Activated CD4-positive, alpha-beta T cell treated with anti-CD3 and anti-CD28 coated beads, Interleukin-2, amount 10 ng/mL, durations not matched to agents 24 days and 14 days (primary cell): ENCODE results near the gene LCMT1. TPM values are rescaled to one million over a fixed set of nuclear protein-coding genes. Genes with fewer than 3 reads are reported as not detected.
"Not testable (repeated sequence)": the region's sequence is repeated elsewhere in the genome, so short reads cannot be mapped to it uniquely, and the experiment has no call there.

Experiments used
- DNase-seq: peaks from one replicate; pipeline ENCODE4 v3.0.0; 2022
- H3K27ac Mint-ChIP-seq: one replicate; pipeline ENCODE4 v1.8.0; 2022; ENCODE audit warnings: mild to moderate bottlenecking, mixed read lengths
- H3K27me3 Mint-ChIP-seq: one replicate; pipeline ENCODE4 v1.8.0; 2022; ENCODE audit warnings: mixed read lengths
- H3K36me3 Mint-ChIP-seq: one replicate; pipeline ENCODE4 v1.8.0; 2022; ENCODE audit warnings: low read depth, mild to moderate bottlenecking, mixed read lengths
- H3K4me1 Mint-ChIP-seq: one replicate; pipeline ENCODE4 v1.8.0; 2021; ENCODE audit warnings: mixed read lengths
- H3K4me3 Mint-ChIP-seq: one replicate; pipeline ENCODE4 v1.8.0; 2022; ENCODE audit warnings: mild to moderate bottlenecking, moderate library complexity, mixed read lengths
- H3K9me3 Mint-ChIP-seq: one replicate; pipeline ENCODE4 v1.8.0; 2021; ENCODE audit warnings: mixed read lengths
- intact Hi-C: fragments of 100-400 bp; cut with micrococcal nuclease; formaldehyde crosslinking; loops from one replicate; pipeline ENCODE4 v1.15.1; 2023
- total RNA-seq: library from RNA; stranded (reverse); gene quantifications from 2 replicates; pipeline ENCODE4 v1.2.3, GENCODE V29; 2022

The LCMT1 gene
- total RNA-seq, 1 donor from 2014 or later = 38.7 TPM

DNA sequence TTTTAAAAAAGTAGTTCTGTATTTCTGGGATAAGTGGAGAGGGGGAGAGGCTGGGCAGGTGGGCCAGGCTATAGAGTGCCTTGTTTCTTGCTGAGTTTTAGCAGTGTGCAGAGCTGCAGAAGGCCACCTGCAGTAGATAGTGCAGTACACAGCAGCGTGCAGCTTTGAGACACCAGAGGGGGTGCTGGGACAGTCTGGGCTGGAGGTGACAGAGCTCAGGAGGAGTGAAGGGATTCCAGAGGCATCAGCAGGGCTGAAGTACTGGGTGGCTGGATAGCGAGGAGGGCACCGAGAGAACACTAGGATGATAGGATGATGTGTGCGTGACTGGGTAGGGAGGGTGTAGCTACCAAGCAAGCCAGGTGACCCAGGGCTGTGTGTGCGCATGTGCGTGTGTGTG lies 26.6 kb downstream of the LCMT1 start:
- H3K4me1 Mint-ChIP-seq = no peaks in the 10 kb centered on the region
- intact Hi-C loops = no loop called here
- peaks cover 35% of the 10 kb centered on the region for H3K36me3 Mint-ChIP-seq
- H3K4me3 Mint-ChIP-seq = no peak overlapping the region
- H3K9me3 Mint-ChIP-seq = no peaks in the 10 kb centered on the region
- no peaks in the 10 kb centered on the region for H3K27me3 Mint-ChIP-seq
- DNase-seq = no peak
- no peak overlapping the region for H3K27ac Mint-ChIP-seq

DNA sequence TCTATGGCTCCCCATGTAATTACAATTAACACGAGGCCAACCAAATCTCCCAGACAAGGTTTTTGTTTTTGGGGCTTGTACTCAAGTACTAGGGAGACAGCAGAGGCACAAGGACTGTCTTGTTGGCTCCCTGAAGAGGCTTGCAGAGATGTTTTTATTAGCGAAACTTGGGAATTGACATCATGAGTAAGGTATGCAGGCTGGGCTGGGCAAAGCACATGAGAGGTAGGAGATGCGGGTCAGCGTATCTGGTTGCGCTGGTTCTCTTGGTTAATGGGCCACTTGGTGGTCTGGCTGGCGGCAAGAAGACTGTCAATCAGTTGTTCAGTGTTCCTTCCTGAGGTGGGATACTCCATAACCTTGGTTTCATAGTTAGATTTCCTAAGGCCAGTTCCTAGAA lies 28.9 kb downstream of the LCMT1 start:
- Mint-ChIP-seq H3K36me3 (peaks cover 26% of the 10 kb centered on the region), H3K4me3 (no peak overlapping the region), H3K9me3 (no peaks in the 10 kb centered on the region), H3K27me3 (no peaks in the 10 kb centered on the region), H3K4me1 (no peaks in the 10 kb centered on the region), H3K27ac (no peak overlapping the region)
- no peak for DNase-seq
- intact Hi-C loops = no loop called here

- H3K27me3 Mint-ChIP-seq = no peaks in the 10 kb centered on the region
- H3K27ac Mint-ChIP-seq = no peak overlapping the region
- peaks cover 23% of the 10 kb centered on the region for H3K36me3 Mint-ChIP-seq
- no peak overlapping the region for H3K4me3 Mint-ChIP-seq
- no peak for DNase-seq
- H3K4me1 Mint-ChIP-seq = no peaks in the 10 kb centered on the region
- intact Hi-C loops = no loop called here
- no peaks in the 10 kb centered on the region for H3K9me3 Mint-ChIP-seq
Observed at GRCh38 chr16:25141648-25142047, 30.1 kb downstream of the LCMT1 start.

DNA sequence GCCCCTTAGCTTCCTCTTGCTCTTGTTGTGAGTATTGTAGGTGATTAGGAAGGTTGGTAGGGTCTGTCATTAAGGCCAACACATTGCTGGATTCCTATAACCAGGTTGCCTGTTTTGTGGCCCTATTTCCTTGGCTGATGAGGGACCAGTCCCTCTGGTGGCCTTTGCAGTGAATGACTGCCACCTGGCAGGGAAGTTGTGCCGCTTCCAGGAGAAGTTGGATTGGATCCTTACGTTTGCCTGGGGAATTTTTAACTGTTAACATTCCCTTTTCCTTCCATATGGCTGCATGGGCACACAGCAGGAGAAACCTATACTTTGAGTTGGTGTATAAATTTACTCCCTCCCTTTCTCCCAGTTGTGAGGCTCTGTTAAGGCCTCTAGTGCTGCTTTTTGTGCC lies 32.4 kb downstream of the LCMT1 start:
- intact Hi-C loops = no loop called here
- Mint-ChIP-seq H3K27me3 (no peaks in the 10 kb centered on the region), H3K4me1 (no peaks in the 10 kb centered on the region), H3K27ac (no peak overlapping the region), H3K4me3 (no peak overlapping the region), H3K36me3 (peaks cover 23% of the 10 kb centered on the region), H3K9me3 (no peaks in the 10 kb centered on the region)
- DNase-seq = no peak

DNA sequence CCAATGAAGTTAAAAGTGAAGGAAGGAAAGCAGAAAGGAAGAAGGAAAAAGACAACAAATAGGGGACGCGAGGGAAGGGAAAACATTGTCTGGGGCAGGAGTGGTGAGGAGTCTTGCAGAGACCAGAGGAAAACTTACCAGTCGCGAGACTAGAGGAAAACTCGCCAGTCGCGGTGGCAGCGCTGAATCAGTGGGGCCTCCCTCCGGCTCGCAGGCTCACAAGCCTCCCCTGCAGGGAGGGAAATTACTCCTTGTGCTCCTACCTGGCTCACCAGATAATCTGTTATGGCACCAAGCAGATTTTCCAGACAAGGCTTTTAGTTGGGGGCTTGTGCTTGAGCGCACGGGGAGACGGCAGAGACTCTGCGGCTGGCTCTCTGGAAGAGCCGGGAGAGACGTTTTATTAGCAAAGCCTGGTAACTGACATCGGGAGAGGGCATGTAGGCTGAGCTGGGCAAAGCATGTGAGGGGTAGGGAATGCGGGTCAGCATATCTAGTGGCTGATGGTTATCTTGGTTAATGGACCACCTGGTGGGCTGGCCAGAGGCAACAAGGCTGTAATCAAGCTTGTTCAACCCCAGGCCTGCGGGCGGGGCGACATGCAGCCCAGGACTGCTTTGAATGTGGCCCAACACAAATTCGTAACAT lies 37.1 kb downstream of the LCMT1 start:
- Mint-ChIP-seq H3K27ac (no peak overlapping the region), H3K4me1 (no peaks in the 10 kb centered on the region), H3K9me3 (no peaks in the 10 kb centered on the region), H3K36me3 (peaks cover 13% of the 10 kb centered on the region), H3K27me3 (no peaks in the 10 kb centered on the region), H3K4me3 (no peak overlapping the region)
- intact Hi-C loops = loop anchor here (5.0 kb wide), 1 partner anchor 49 kb away; no protein-coding TSS in a partner anchor
- no peak for DNase-seq

DNA sequence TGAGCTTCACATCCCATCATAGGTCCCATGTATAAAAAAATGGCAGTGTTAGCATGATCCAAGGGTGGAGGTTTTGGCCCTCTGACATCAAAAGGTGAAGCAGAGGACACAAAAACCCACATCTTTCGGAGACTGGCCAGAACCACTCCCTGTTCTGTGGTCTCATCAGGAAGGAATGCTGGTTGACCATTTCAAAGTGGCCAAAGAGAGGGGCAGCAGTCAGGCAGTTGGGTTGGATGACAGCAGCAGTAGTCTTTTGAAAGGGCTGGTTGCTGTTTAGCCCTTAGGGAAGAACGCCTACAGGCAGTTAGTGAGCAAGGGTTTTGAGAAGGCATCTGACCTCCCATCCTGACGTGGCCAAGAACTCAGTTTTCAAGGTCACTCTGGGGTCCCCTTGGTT lies 40.5 kb downstream of the LCMT1 start:
- no peak overlapping the region for H3K27ac Mint-ChIP-seq
- DNase-seq = no peak
- H3K9me3 Mint-ChIP-seq = no peaks in the 10 kb centered on the region
- peaks cover 9% of the 10 kb centered on the region for H3K4me1 Mint-ChIP-seq
- peaks cover 28% of the 10 kb centered on the region for H3K36me3 Mint-ChIP-seq
- H3K27me3 Mint-ChIP-seq = no peaks in the 10 kb centered on the region
- intact Hi-C loops = no loop called here
- no peak overlapping the region for H3K4me3 Mint-ChIP-seq

DNA sequence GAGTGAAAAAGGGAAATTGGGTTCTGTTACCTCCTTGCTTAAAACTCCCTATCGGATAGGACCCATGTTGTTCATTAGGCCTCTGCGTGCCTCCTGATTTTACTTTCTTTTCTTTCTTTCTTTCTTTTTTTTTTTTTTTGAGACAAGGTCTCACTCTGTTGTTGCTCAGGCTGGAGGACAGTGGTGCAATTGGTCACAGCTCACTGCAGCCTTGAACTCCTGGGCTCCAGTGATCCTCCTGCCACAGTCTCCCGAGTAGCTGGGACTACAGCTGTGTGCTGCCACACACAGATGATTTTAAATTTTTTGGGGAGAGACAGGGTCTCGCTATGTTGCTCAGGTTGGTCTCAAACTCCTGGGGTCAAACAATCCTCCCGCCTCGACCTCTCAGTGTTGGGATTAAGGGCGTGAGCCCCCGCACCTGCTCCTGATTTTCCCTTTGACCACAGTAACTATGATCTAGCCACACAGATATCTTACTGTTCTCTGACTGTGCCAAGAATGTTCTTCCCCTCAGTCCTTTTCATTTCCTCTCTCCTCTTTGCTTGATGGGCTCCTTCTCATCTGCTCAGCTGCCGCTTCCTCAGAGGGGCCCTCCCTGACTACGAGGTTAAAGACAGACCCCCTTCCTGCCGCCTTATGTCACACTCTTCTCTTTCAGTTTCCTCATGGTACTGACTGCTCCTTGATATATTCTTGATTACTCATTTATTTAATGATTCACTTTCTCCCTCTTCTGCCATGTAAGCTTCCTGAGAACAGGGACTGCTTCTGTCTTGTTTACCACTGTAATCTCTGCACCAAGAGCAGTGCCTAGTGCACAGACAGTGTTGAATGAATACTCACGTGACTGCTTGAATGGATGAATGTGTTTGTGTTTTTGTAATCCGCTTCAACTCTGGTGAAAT lies 44.3 kb downstream of the LCMT1 start:
- H3K9me3 Mint-ChIP-seq = no peaks in the 10 kb centered on the region
- no peak overlapping the region for H3K4me3 Mint-ChIP-seq
- peaks cover 9% of the 10 kb centered on the region for H3K4me1 Mint-ChIP-seq
- peak overlapping the region; percentile 85 for H3K27ac Mint-ChIP-seq
- H3K36me3 Mint-ChIP-seq = peaks cover 37% of the 10 kb centered on the region
- no peak for DNase-seq
- intact Hi-C loops = no loop called here
- H3K27me3 Mint-ChIP-seq = no peaks in the 10 kb centered on the region

- H3K36me3 Mint-ChIP-seq = peaks cover 46% of the 10 kb centered on the region
- peaks cover 9% of the 10 kb centered on the region for H3K4me1 Mint-ChIP-seq
- no peaks in the 10 kb centered on the region for H3K9me3 Mint-ChIP-seq
- H3K27ac Mint-ChIP-seq = no peak overlapping the region
- no peak for DNase-seq
- H3K27me3 Mint-ChIP-seq = no peaks in the 10 kb centered on the region
- intact Hi-C loops = no loop called here
- H3K4me3 Mint-ChIP-seq = no peak overlapping the region
Observed at GRCh38 chr16:25157271-25157875, 45.8 kb downstream of the LCMT1 start.

- intact Hi-C loops = no loop called here
- H3K4me1 Mint-ChIP-seq = peaks cover 9% of the 10 kb centered on the region
- H3K36me3 Mint-ChIP-seq = peaks cover 36% of the 10 kb centered on the region
- H3K27me3 Mint-ChIP-seq = no peaks in the 10 kb centered on the region
- no peak overlapping the region for H3K27ac Mint-ChIP-seq
- no peak for DNase-seq
- H3K9me3 Mint-ChIP-seq = no peaks in the 10 kb centered on the region
- no peak overlapping the region for H3K4me3 Mint-ChIP-seq
Observed at GRCh38 chr16:25158401-25158800, 46.9 kb downstream of the LCMT1 start.

- Mint-ChIP-seq H3K27ac (no peak overlapping the region), H3K4me1 (no peaks in the 10 kb centered on the region), H3K36me3 (peaks cover 37% of the 10 kb centered on the region), H3K4me3 (no peak overlapping the region), H3K9me3 (no peaks in the 10 kb centered on the region), H3K27me3 (no peaks in the 10 kb centered on the region)
- intact Hi-C loops = no loop called here
- DNase-seq = no peak
Observed at GRCh38 chr16:25161753-25162367, 50.3 kb downstream of the LCMT1 start.

DNA sequence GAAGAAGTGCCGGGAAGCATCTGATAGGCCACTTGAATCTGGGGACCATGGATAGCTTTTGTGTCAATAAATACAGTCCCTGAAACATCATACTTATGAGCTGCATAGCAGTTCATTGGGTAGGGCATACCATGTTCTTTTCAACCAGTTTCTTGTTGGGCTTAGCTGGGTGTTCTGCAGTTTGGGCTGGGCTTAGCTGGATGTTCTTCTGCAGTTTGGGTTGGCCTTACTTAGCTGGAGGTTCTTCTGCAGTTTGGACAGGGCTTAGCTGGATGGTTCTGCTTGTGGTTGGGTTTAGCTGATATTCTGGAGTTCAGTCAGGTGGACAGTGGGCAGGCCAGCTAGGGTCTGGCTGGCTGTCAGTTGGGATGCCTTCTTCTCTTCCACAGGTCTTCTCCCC lies 52.1 kb downstream of the LCMT1 start:
- no peaks in the 10 kb centered on the region for H3K27me3 Mint-ChIP-seq
- H3K4me1 Mint-ChIP-seq = no peaks in the 10 kb centered on the region
- no peak overlapping the region for H3K27ac Mint-ChIP-seq
- H3K4me3 Mint-ChIP-seq = no peak overlapping the region
- intact Hi-C loops = no loop called here
- H3K9me3 Mint-ChIP-seq = no peaks in the 10 kb centered on the region
- peaks cover 41% of the 10 kb centered on the region for H3K36me3 Mint-ChIP-seq
- DNase-seq = no peak

- no peak overlapping the region for H3K27ac Mint-ChIP-seq
- no peaks in the 10 kb centered on the region for H3K4me1 Mint-ChIP-seq
- intact Hi-C loops = no loop called here
- no peak for DNase-seq
- H3K36me3 Mint-ChIP-seq = peaks cover 48% of the 10 kb centered on the region
- H3K9me3 Mint-ChIP-seq = no peaks in the 10 kb centered on the region
- H3K27me3 Mint-ChIP-seq = no peaks in the 10 kb centered on the region
- H3K4me3 Mint-ChIP-seq = no peak overlapping the region
Observed at GRCh38 chr16:25165284-25165683, 53.7 kb downstream of the LCMT1 start.

- intact Hi-C loops, H3K4me3 Mint-ChIP-seq, H3K27me3 Mint-ChIP-seq, DNase-seq, H3K4me1 Mint-ChIP-seq, H3K9me3 Mint-ChIP-seq, H3K27ac Mint-ChIP-seq: not testable (repeated sequence)
- H3K36me3 Mint-ChIP-seq = peaks cover 50% of the 10 kb centered on the region
Observed at GRCh38 chr16:25167920-25168319, 56.4 kb downstream of the LCMT1 start.

DNA sequence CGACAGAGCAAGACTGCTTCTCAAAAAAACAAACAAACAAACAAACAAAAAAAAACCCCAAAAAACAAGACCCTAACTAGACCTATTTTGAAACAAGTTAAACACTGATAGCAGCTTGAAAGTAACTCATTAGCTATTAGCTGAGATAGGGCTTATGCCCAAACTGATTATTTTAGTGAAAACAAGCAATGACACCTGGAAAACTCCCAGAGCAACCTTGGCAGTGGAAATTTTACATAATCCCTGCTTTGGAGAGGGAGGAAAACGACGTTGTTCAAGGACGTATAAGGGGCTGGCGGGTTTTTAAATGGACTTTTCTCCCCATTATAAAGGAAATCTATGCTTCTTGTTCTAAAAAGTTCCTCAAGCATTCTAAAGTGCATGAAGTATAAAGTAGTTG lies 59.8 kb downstream of the LCMT1 start:
- H3K9me3 Mint-ChIP-seq = no peaks in the 10 kb centered on the region
- intact Hi-C loops = no loop called here
- peaks cover 47% of the 10 kb centered on the region for H3K36me3 Mint-ChIP-seq
- H3K27ac Mint-ChIP-seq = no peak overlapping the region
- no peaks in the 10 kb centered on the region for H3K4me1 Mint-ChIP-seq
- DNase-seq = no peak
- no peak overlapping the region for H3K4me3 Mint-ChIP-seq
- no peaks in the 10 kb centered on the region for H3K27me3 Mint-ChIP-seq
